ENCODE measurements around the gene AAK1. TPM values are rescaled to one million over a fixed set of nuclear protein-coding genes. Genes with fewer than 3 reads are reported as not detected.

Gene AAK1
- total RNA-seq, 1 experiment from 2014 or later, result 30.6 TPM

GRCh38 chr2:69416147-69416546 is 227.4 kb downstream of the AAK1 start:
- Histone ChIP-seq H2BK120ac (ENCODE audit: low read depth, low read length, poor library complexity, severe bottlenecking) (no peak overlapping the region), H2BK20ac (ENCODE audit: low read depth, low read length, poor library complexity, severe bottlenecking) (no peak overlapping the region), H4K5ac (ENCODE audit: insufficient read length, low read depth, low read length) (no peak overlapping the region), H3T11ph (ENCODE audit: low read length) (no peak overlapping the region), H2BK12ac (ENCODE audit: insufficient read length, low read depth, low read length) (no peak overlapping the region), H3K4me1 (ENCODE audit: insufficient read depth, low read length) (no peaks in the 10 kb centered on the region), H2AK5ac (ENCODE audit: insufficient read length, low read length) (no peak overlapping the region), H2BK5ac (ENCODE audit: insufficient read length, low read length) (no peak overlapping the region), H3K23ac (ENCODE audit: insufficient read length, low read depth, low read length) (no peak overlapping the region), H3K4me2 (ENCODE audit: insufficient read depth, insufficient read length, low read length) (no peak overlapping the region), H3K79me1 (ENCODE audit: insufficient read depth, low read depth, low read length, poor library complexity, severe bottlenecking) (no peaks in the 10 kb centered on the region), H3K9me3 (ENCODE audit: control insufficient read depth, low read depth, low read length) (no peaks in the 10 kb centered on the region), H2AFZ (ENCODE audit: low read length) (no peak overlapping the region), H3K27ac (ENCODE audit: insufficient read length, low read depth, low read length) (no peak overlapping the region), H3K18ac (ENCODE audit: insufficient read length, low read depth, low read length) (no peak overlapping the region), H3K9ac (ENCODE audit: extremely low read depth, insufficient read length, low read length) (no peak overlapping the region), H2BK15ac (ENCODE audit: low read depth, low read length) (no peak overlapping the region), H3K79me2 (ENCODE audit: insufficient read depth, low read length) (no peaks in the 10 kb centered on the region), H3K56ac (ENCODE audit: insufficient read length, low read depth, low read length) (no peak overlapping the region), H3K4ac (ENCODE audit: low read depth, low read length) (no peak overlapping the region), H3K14ac (ENCODE audit: insufficient read depth, low read length) (no peak overlapping the region), H3K23me2 (ENCODE audit: insufficient read length, low read depth, low read length, poor library complexity, severe bottlenecking) (no peaks in the 10 kb centered on the region), H4K20me1 (ENCODE audit: control insufficient read depth, insufficient read depth, insufficient read length) (no peaks in the 10 kb centered on the region), H3K27me3 (ENCODE audit: insufficient read depth, low read length) (no peaks in the 10 kb centered on the region), H4K8ac (replicated peaks; ENCODE audit: insufficient read length, low read depth, low read length) (no peak overlapping the region), H4K91ac (ENCODE audit: insufficient read length, low read depth, low read length) (no peak overlapping the region)
- Mint-ChIP-seq H3K4me3 (no peak overlapping the region), H3K36me3 (ENCODE audit: insufficient read depth in 1 of 3, low read depth in 3 of 3) (peaks cover 3 to 54% (median 40%) of the 10 kb centered on the region in 3 experiments; a peak in 6 of 7 replicates), H3K9me3 (no peaks in the 10 kb centered on the region), H3K27me3 (ENCODE audit: low read depth) (no peaks in the 10 kb centered on the region), H3K27ac (no peak overlapping the region), H3K4me1 (no peaks in the 10 kb centered on the region)
- WGBS (ENCODE audit: extremely low coverage, insufficient read length, low lambda C conversion rate), result no CpG with 5 or more reads among the region's 1 CpG
- DNase-seq, result no peak
- TF ChIP-seq CTCF (conservative IDR thresholded peaks at IDR 0.05), result no peak

Other genes with a start within 250 kb of the AAK1 start
- gene NFU1, start 206.3 kb downstream of the AAK1 start, total RNA-seq (2021), result 61.4 and 63.0 TPM in 2 replicates
- gene ANXA4, start 98.4 kb upstream of the AAK1 start, total RNA-seq (2021), result 14.3 and 14.4 TPM in 2 replicates
- 18.6 and 20.6 TPM in 2 replicates for gene GMCL1, start 185.9 kb upstream of the AAK1 start, total RNA-seq (2021)